ENCODE data around the gene GTF2A1.

GRCh38 chr14:81243499-81243898, 22.7 kb upstream of the GTF2A1 start:
- TF ChIP-seq CTCF (IDR thresholded peaks at IDR 0.05) (no peak), POLR2A (IDR thresholded peaks at IDR 0.05) (no peak)
